Measurements from ENCODE around the gene LGR5.

DNA sequence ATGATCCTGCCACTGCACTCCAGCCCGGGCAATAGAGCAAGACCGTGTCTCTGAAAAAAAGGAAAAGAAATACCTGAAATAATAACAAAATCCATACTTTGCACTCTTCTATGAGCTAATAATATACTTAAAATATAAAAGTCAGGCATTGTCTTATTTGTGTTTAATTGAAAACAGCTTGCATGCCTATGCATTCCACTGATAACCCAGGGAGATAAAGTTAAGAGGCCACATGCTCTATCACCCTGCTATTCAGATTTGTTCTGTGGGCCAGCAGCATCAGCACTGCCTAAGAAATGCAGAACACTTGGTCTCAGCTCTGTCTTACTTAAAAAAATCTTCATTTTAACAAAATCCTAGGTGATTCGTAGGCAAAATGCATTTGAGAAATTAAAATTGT, 99.2 kb downstream of the LGR5 start:
- TF ChIP-seq, protein P1, sequence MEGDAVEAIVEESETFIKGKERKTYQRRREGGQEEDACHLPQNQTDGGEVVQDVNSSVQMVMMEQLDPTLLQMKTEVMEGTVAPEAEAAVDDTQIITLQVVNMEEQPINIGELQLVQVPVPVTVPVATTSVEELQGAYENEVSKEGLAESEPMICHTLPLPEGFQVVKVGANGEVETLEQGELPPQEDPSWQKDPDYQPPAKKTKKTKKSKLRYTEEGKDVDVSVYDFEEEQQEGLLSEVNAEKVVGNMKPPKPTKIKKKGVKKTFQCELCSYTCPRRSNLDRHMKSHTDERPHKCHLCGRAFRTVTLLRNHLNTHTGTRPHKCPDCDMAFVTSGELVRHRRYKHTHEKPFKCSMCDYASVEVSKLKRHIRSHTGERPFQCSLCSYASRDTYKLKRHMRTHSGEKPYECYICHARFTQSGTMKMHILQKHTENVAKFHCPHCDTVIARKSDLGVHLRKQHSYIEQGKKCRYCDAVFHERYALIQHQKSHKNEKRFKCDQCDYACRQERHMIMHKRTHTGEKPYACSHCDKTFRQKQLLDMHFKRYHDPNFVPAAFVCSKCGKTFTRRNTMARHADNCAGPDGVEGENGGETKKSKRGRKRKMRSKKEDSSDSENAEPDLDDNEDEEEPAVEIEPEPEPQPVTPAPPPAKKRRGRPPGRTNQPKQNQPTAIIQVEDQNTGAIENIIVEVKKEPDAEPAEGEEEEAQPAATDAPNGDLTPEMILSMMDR (IDR thresholded peaks at IDR 0.05), result no peak
- no peak for TF ChIP-seq POLR2A (IDR thresholded peaks at IDR 0.05)

All from esophagus squamous epithelium (tissue), 4 donors.